Chondrocyte (in vitro differentiated cells): ENCODE measurements around the gene KCNJ14. TPM values are rescaled to one million over a fixed set of nuclear protein-coding genes. Genes with fewer than 3 reads are reported as not detected.

Experiments used
- DNase-seq: peaks from one replicate; pipeline ENCODE4 v3.0.0; 2021; ENCODE audit warnings: mixed read lengths, low spot score
- H3K27ac Mint-ChIP-seq: one replicate; pipeline ENCODE4 v1.8.0; 2021; ENCODE audit warnings: mild to moderate bottlenecking, moderate library complexity, mixed read lengths; ENCODE audit not compliant: unreplicated experiment
- H3K27me3 Mint-ChIP-seq: 2 replicates; pipeline ENCODE4 v1.8.0; 2021; ENCODE audit warnings: low read depth, mixed read lengths
- H3K36me3 Mint-ChIP-seq: 2 replicates; pipeline ENCODE4 v1.8.0; 2021; ENCODE audit warnings: low read depth, mixed read lengths
- H3K4me1 Mint-ChIP-seq: 2 replicates; pipeline ENCODE4 v1.8.0; 2021; ENCODE audit warnings: low read depth, mild to moderate bottlenecking, mixed read lengths
- H3K4me3 Mint-ChIP-seq: one replicate; pipeline ENCODE4 v1.8.0; 2021; ENCODE audit warnings: mild to moderate bottlenecking, moderate library complexity, mixed read lengths; ENCODE audit not compliant: unreplicated experiment
- H3K9me3 Mint-ChIP-seq: 2 replicates; pipeline ENCODE4 v1.8.0; 2021; ENCODE audit warnings: low read depth, mixed read lengths
- total RNA-seq: library from RNA; stranded (reverse); gene quantifications from 3 replicates; pipeline ENCODE4 v1.2.1, GENCODE V29; 2021
- TF ChIP-seq, protein P1 (sequence below): fragments of 200-600 bp; sonication (generic); IDR thresholded peaks from 2 replicates; pipeline ENCODE4 v1.5.0; 2021; ENCODE audit warnings: antibody characterized with exemption, mild to moderate bottlenecking, moderate library complexity

Gene KCNJ14
- total RNA-seq, 1 donor from 2014 or later = 0.95 TPM

DNA sequence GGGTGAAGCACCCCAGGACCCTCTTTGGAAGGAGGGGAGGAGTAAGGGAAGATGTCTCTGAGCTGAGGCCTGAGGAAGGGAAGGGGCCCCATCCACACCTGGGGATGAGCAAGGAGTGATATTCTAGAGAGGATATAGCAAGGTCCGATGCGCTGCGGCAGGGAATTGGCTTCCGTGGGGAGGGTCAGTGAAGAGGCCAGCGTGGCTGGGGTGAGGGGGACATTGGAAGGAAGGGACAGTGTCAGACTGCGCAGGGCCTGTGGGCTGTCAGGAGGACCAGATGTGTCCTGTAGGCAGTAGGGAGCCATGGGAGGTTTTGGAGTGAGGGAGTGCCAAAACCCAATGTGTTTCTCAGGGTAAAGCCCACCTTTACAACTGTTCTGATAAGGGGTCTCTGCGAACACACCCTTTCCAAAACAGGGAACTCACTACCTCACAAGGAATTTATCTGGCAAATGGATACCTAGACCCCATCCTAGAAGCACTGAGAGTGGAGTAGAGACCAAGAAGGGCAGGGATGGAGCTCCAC is 52.6 kb downstream of the KCNJ14 start:
- TF ChIP-seq, protein P1, sequence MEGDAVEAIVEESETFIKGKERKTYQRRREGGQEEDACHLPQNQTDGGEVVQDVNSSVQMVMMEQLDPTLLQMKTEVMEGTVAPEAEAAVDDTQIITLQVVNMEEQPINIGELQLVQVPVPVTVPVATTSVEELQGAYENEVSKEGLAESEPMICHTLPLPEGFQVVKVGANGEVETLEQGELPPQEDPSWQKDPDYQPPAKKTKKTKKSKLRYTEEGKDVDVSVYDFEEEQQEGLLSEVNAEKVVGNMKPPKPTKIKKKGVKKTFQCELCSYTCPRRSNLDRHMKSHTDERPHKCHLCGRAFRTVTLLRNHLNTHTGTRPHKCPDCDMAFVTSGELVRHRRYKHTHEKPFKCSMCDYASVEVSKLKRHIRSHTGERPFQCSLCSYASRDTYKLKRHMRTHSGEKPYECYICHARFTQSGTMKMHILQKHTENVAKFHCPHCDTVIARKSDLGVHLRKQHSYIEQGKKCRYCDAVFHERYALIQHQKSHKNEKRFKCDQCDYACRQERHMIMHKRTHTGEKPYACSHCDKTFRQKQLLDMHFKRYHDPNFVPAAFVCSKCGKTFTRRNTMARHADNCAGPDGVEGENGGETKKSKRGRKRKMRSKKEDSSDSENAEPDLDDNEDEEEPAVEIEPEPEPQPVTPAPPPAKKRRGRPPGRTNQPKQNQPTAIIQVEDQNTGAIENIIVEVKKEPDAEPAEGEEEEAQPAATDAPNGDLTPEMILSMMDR = no peak
- Mint-ChIP-seq H3K27me3 (peaks cover 8% of the 10 kb centered on the region), H3K36me3 (no peaks in the 10 kb centered on the region), H3K4me1 (peaks cover 8% of the 10 kb centered on the region), H3K9me3 (no peaks in the 10 kb centered on the region), H3K4me3 (no peak overlapping the region), H3K27ac (no peak overlapping the region)
- DNase-seq = no peak

DNA sequence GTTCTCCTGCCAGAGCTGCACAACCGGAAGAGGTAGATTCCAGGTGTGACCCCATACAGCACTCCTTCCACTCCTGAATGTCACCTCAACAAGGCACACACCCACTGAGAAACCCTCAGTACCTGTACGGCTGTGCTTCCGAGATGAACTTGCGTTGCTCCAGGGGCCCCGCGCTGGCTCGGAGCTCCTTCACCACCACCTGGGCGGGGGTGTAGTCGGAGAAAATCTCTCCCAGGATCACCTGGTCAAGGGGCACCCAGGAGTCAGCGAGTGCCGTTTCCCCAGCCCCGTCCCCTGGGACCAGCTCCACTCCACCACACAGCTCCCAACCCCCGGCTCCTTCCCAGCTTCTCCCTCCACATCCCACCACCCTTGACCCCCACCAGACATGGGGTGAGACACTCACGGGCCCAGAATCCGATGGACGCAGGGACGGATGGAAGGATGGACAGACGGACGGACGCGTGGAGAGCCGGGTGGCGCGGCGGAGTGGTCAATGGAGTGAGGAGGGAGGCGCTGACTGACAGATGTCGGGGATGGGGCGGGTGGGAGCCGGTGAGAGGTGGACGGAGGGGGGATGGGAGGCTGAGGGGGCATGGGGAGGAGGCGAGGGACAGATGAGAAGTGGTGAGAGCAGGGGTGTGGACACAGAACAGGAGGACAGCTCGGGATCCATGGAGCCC is 53.5 kb downstream of the KCNJ14 start:
- no peak overlapping the region for H3K4me3 Mint-ChIP-seq
- TF ChIP-seq, protein P1 = no peak
- H3K36me3 Mint-ChIP-seq = no peaks in the 10 kb centered on the region
- H3K27me3 Mint-ChIP-seq = peaks cover 8% of the 10 kb centered on the region
- DNase-seq = no peak
- no peak overlapping the region for H3K27ac Mint-ChIP-seq
- H3K4me1 Mint-ChIP-seq = peaks cover 9% of the 10 kb centered on the region
- no peaks in the 10 kb centered on the region for H3K9me3 Mint-ChIP-seq

DNA sequence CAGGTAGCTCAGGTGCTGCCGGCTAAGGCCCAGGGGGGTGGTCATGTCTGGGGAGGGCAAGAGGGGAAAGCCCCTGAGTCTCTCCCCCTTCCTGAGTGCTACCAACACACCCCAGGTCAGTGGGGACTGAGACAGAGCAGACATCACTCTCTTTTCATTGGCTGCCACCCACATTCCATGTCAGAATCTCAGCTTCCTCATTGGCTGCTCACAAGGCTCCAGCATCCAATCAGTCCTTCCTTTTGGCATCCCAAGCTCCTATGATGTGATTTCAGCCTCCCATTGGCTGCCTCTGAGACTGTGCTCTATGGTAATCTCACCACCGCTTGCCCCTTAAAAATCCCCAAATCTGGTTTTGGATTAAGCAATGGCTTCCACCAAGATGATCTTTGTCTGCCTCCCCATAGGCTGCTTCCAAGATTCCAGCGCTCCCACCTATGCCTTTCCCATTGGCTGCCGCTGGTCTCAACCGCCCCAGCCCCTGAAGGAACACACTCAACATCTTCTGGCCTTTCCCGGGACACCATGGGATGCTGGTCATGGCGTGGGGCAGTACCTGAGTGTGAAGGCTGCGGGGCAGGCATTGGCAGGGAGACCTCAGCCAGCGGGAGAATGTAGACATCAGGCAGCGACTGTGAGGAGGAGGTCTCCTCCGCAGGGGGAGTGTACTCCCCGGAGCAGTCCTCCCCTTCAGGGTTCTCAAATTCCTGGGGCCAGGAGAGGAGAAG is 54.3 kb downstream of the KCNJ14 start:
- TF ChIP-seq, protein P1 = no peak
- Mint-ChIP-seq H3K4me1 (peaks cover 12% of the 10 kb centered on the region), H3K4me3 (no peak overlapping the region), H3K27ac (no peak overlapping the region), H3K9me3 (no peaks in the 10 kb centered on the region), H3K27me3 (peaks cover 8% of the 10 kb centered on the region), H3K36me3 (no peaks in the 10 kb centered on the region)
- no peak for DNase-seq

DNA sequence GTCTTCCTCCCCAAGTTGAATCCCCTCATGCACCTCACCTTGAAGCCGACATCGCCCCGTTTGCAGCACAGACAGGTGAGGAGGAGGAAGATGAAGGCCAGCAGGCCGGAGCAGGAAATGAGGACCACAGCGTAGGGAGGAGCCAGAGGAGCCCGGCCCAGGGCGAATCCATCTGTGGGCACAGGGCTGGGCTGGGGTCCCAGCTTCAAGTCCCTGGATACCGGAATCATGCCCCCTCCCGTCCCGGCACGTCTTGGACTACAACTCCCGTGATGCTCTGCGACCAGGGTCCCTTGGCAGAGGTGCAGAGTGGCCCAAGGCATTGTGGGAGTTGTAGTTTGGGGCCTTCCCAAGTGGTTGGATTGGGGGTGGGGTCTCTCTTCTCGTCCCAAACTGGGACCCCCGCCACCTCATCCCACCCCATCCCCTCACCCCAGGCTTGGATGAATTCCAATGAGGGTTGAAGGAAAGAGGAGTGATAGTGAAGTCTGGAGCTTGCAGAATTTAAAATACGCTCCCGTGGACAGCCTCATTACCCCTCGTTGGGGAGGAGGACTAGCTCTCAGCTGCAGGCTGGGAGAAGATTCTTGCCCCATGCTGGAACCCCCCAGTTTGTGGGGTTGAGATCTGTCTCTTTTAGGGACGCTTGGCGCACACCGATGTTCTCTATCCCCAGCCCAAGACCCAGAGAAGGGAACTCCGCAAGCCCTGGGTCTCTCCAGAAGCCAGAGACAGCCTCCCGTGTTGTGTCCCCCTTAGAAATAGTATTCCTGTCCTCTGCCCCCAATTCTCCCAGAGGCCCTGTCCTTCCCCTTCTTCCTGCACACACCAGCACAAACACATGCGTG is 55.3 kb downstream of the KCNJ14 start:
- no peaks in the 10 kb centered on the region for H3K9me3 Mint-ChIP-seq
- TF ChIP-seq, protein P1 = no peak
- H3K4me3 Mint-ChIP-seq = peak overlapping the region; percentile 60
- DNase-seq = no peak
- no peaks in the 10 kb centered on the region for H3K36me3 Mint-ChIP-seq
- H3K4me1 Mint-ChIP-seq = peaks cover 12% of the 10 kb centered on the region
- peaks cover 8% of the 10 kb centered on the region for H3K27me3 Mint-ChIP-seq
- no peak overlapping the region for H3K27ac Mint-ChIP-seq

DNA sequence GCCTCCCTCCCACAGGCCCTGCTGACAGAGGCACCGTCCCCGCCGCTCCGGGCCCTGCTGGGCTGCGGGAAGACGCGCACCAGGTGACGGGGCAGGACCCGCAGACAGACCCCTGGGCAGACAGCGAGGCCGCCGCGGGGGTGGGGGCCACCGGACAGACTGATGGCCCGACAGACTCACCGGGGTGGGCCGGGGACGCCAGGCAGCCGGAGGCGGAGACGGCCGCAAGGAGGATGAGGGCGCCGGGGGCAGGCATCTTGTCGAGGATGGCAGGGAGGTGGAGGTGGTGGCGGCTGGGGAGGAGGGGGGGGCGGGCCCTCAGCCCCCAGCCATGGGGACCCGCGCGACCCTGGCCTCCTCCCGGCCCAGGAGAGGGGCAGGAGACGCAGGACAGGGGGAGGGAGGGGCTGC is 56.0 kb downstream of the KCNJ14 start:
- no peaks in the 10 kb centered on the region for H3K9me3 Mint-ChIP-seq
- peaks cover 8% of the 10 kb centered on the region for H3K27me3 Mint-ChIP-seq
- H3K4me3 Mint-ChIP-seq = no peak overlapping the region
- H3K27ac Mint-ChIP-seq = no peak overlapping the region
- no peak for DNase-seq
- TF ChIP-seq, protein P1 = no peak
- H3K4me1 Mint-ChIP-seq = peaks cover 12% of the 10 kb centered on the region
- no peaks in the 10 kb centered on the region for H3K36me3 Mint-ChIP-seq
